Thoracic aorta (tissue), 2 donors: ENCODE measurements around the gene TSPAN1. TPM values are rescaled to one million over a fixed set of nuclear protein-coding genes. Genes with fewer than 3 reads are reported as not detected.
A peak's percentile ranks its signal among the peaks of the same experiment; 100 is the strongest.

Experiments
- ATAC-seq: fragments of 150-250 bp; one replicate; pipeline ENCODE4 v1.8.0; 2017; ENCODE audit warnings: low read depth; ENCODE audit not compliant: insufficient number of reproducible peaks, low FRiP score
- DNase-seq: peaks from one replicate; pipeline ENCODE4 v3.0.0-alpha.2; 2020; ENCODE audit warnings: low spot score
- H3K27ac ChIP-seq, 2 donors: fragments of 200-600 bp; sonication (generic); 1 replicate in 1 of 2; 2 replicates in 1 of 2; pipeline ENCODE4 v1.5.1; 2016; ENCODE audit warnings: mild to moderate bottlenecking in 2 of 2, moderate library complexity in 2 of 2
- H3K27me3 ChIP-seq: fragments of 200-600 bp; sonication (generic); replicated peaks from 2 replicates; pipeline ENCODE4 v1.6.0; 2016; ENCODE audit warnings: mild to moderate bottlenecking; ENCODE audit not compliant: insufficient read depth
- H3K36me3 ChIP-seq: fragments of 200-600 bp; sonication (generic); one replicate; pipeline ENCODE4 v1.5.1; 2016
- H3K4me1 ChIP-seq, 2 donors: fragments of 200-600 bp; sonication (generic); 1 replicate in 1 of 2; 2 replicates in 1 of 2; pipeline versions ENCODE4 v1.5.1 to v1.6.0; 2016; ENCODE audit warnings: low read depth in 2 of 2, mild to moderate bottlenecking in 1 of 2; ENCODE audit not compliant: control insufficient read depth in 1 of 2
- H3K4me3 ChIP-seq: fragments of 200-600 bp; sonication (generic); 2 replicates; pipeline ENCODE4 v1.5.1; 2016; ENCODE audit warnings: mild to moderate bottlenecking
- H3K9me3 ChIP-seq: fragments of 200-600 bp; sonication (generic); 2 replicates; pipeline ENCODE4 v1.5.1; 2016
- total RNA-seq, 2 donors: library from RNA; depleted of rRNA; stranded (reverse); fragments of >200 nt; gene quantifications; one replicate each; pipeline versions ENCODE4 v1.1.0 to v1.2.3, GENCODE V29; 2016
- TF ChIP-seq, protein P1 (sequence below): fragments of 200-600 bp; sonication (generic); IDR thresholded peaks from one replicate; pipeline ENCODE4 v1.5.1; 2019; ENCODE audit warnings: antibody characterized with exemption

The TSPAN1 gene
- total RNA-seq, 2 donors from 2014 or later = 3.1 to 7.0 TPM

DNA sequence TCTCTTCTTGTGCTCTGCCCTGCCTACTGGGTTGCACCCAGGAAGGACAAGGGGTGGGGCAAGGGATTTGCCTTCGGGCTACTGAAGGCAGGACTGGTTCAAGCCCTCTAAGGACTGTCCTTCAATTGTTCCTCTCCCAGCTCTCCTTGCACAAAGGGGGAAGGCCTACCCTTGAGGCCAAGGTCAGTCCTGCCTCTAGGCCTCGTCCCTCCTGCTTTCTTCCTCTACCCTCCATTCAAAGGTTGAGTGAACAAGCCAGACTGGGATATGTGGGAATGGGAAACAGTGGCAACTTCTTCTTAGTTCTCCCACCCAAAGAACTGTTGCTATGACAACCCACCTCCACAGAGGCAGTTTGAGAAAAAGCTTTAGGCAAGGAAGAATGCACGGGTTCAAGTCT is 30.9 kb downstream of the TSPAN1 start:
- peaks cover 9% of the 10 kb centered on the region for H3K36me3 ChIP-seq
- no peaks in the 10 kb centered on the region for H3K27me3 ChIP-seq
- peaks cover 19 to 36% of the 10 kb centered on the region in 2 donors for H3K4me1 ChIP-seq
- H3K27ac ChIP-seq = peak overlapping the region; percentile 51 to 97
- DNase-seq (no peak), ATAC-seq (no peak)
- no peaks in the 10 kb centered on the region for H3K9me3 ChIP-seq
- peak overlapping the region; percentile 98 for H3K4me3 ChIP-seq
- TF ChIP-seq, protein P1, sequence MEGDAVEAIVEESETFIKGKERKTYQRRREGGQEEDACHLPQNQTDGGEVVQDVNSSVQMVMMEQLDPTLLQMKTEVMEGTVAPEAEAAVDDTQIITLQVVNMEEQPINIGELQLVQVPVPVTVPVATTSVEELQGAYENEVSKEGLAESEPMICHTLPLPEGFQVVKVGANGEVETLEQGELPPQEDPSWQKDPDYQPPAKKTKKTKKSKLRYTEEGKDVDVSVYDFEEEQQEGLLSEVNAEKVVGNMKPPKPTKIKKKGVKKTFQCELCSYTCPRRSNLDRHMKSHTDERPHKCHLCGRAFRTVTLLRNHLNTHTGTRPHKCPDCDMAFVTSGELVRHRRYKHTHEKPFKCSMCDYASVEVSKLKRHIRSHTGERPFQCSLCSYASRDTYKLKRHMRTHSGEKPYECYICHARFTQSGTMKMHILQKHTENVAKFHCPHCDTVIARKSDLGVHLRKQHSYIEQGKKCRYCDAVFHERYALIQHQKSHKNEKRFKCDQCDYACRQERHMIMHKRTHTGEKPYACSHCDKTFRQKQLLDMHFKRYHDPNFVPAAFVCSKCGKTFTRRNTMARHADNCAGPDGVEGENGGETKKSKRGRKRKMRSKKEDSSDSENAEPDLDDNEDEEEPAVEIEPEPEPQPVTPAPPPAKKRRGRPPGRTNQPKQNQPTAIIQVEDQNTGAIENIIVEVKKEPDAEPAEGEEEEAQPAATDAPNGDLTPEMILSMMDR = no peak

DNA sequence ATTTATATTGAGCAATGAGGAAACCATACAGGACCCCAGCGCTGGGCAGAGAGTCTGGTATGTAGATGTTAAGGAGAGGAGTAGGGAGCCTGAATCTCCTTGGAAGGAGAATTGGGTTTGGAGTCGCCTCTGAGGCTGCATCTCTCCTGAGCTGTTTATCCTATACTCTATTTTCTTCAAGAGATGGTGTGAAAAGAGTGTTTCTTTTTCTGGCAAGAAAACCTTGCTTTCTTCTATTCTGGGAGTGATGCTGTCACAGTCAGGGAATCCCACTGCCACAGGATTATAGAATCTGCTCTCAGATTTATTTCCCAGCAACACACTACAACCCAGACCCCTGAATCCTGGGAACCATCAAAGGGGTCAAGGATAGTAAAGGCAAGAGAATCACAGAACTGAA is 31.5 kb downstream of the TSPAN1 start:
- H3K4me3 ChIP-seq = no peak overlapping the region
- TF ChIP-seq, protein P1 = no peak

DNA sequence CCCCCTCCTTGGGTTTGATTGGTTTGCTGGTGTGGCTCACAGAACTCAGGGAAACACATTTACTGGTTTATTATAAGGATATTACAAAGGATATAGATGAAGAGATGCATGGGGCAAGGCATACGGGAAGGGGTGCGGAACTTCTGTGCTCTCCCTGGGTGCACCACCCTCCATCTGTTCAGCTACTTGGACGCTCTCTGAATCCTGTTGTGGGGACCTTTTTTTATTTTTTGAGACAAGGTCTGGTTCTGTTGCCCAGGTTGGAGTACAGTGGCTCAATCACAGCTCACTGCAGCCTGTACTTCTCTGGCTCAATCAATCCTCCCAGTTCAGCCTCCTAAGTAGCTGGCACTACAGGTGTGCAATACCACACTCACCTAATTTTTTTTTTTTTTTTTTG is 35.7 kb downstream of the TSPAN1 start:
- DNase-seq = no peak
- H3K36me3 ChIP-seq = peaks cover 9% of the 10 kb centered on the region
- no peak overlapping the region for H3K27ac ChIP-seq
- no peaks in the 10 kb centered on the region for H3K9me3 ChIP-seq
- H3K4me1 ChIP-seq = peaks cover 9 to 17% of the 10 kb centered on the region in 2 donors
- TF ChIP-seq, protein P1 = no peak
- no peak for ATAC-seq
- no peak overlapping the region for H3K4me3 ChIP-seq
- no peaks in the 10 kb centered on the region for H3K27me3 ChIP-seq

More for the DNA sequence above, 31.5 kb downstream of the TSPAN1 start:
- ATAC-seq (no peak), DNase-seq (no peak)
- Histone ChIP-seq H3K4me1 (peaks cover 19 to 36% of the 10 kb centered on the region in 2 donors), H3K27me3 (no peaks in the 10 kb centered on the region), H3K9me3 (no peaks in the 10 kb centered on the region), H3K27ac (peak overlapping the region; percentile 51 to 97), H3K36me3 (peaks cover 9% of the 10 kb centered on the region)

DNA sequence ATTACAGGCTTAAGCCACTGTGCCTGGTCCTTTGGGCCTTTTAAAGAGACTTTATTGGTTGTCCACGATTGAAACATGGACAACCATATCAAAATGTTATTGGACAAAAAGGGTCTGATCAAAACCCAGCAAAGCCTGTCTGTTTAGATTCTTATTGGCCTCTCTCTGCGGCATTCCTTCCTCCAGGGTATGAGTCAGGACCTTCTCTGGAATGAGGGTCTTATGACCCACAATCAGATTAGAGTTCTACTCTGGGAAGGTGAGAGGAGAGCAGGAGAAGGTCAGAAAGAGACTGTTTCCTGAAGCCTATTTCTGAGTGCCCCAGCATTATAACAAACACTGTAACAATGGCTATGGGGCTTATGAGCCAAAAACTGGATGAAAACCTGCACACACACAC is 36.2 kb downstream of the TSPAN1 start:
- no peak overlapping the region for H3K4me3 ChIP-seq
- H3K36me3 ChIP-seq = peaks cover 9% of the 10 kb centered on the region
- H3K27me3 ChIP-seq = no peaks in the 10 kb centered on the region
- H3K9me3 ChIP-seq = no peaks in the 10 kb centered on the region
- DNase-seq (no peak), ATAC-seq (no peak)
- H3K27ac ChIP-seq = no peak overlapping the region
- TF ChIP-seq, protein P1 = no peak
- peaks cover 4 to 12% of the 10 kb centered on the region in 2 donors for H3K4me1 ChIP-seq

DNA sequence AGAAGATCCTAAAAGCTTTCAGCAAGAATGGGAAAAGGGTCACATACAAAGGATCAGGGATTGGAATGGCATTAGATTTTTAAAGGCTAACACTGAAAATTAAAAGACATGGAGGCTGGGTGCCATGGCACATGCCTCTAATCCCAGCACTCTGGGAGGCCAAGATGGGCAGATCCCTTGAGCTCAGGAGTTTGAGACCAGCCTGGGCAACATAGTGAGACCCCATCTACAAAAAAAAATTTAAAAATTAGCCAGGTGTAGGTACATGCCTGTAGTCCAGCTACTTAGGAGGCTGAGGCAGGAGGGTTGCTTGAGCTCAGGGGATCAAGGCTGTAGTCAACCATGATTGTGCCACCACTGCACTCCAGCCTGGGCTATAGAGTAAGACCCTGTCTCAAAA is 40.6 kb downstream of the TSPAN1 start:
- TF ChIP-seq, protein P1 = no peak
- no peak for ATAC-seq
- no peaks in the 10 kb centered on the region for H3K4me1 ChIP-seq

More for the DNA sequence above, 40.6 kb downstream of the TSPAN1 start:
- Histone ChIP-seq H3K9me3 (no peaks in the 10 kb centered on the region), H3K4me3 (no peak overlapping the region), H3K27me3 (no peaks in the 10 kb centered on the region), H3K36me3 (peaks cover 4% of the 10 kb centered on the region), H3K27ac (no peak overlapping the region)
- DNase-seq = no peak
